ENCODE data around the gene GLI1. TPM values are rescaled to one million over a fixed set of nuclear protein-coding genes. Genes with fewer than 3 reads are reported as not detected.

GLI1 gene
- total RNA-seq, 2 experiments from 2014 or later: 0.40 to 0.73 TPM

GRCh38 chr12:57520053-57520818, 60.7 kb downstream of the GLI1 start, which contains the start of gene DDIT3:
DDIT3 (minus strand) TSS chr12:57520514; CDS start chr12:57517406, 3,108 bp downstream.
- ChIA-PET POLR2A (interaction anchor here (0.5 to 2.4 kb wide), 8 partner anchors 16 to 224 kb away, joined by 3 to 8 read pairs (median 3); partner anchors contain the start of gene DCTN2), CTCF (interaction anchor here (0.6 kb wide), 2 partner anchors 19 to 763 kb away, joined by 3 read pairs; no protein-coding TSS in a partner anchor)
- intact Hi-C loops (cut with DNase I, micrococcal nuclease): loop anchor here (1.0 to 5.0 kb wide), 12 partner anchors 27 to 1591 kb away; partner anchors contain the start of genes MARS1 (in 2 of the 2), CDK4 (in 1 of the 2), DCTN2 (in 1 of the 2) and GLI1 (in 1 of the 2)
- Mint-ChIP-seq H3K4me1 (peaks cover 53% of the 10 kb centered on the region), H3K36me3 (ENCODE audit: low read depth) (peaks cover 58% of the 10 kb centered on the region), H3K27me3 (no peaks in the 10 kb centered on the region), H3K27ac (peak within 1 kb of the TSS; percentile 99), H3K4me3 (peak within 1 kb of the TSS; percentile 96), H3K9me3 (ENCODE audit: low read depth) (no peaks in the 10 kb centered on the region)
- ATAC-seq (peak; percentile 76), DNase-seq (peak; percentile 100)

GRCh38 chr12:57521525-57522010, 62.0 kb downstream of the GLI1 start:
- POLR2A ChIA-PET: interaction anchor here (2.4 kb wide), 1 partner anchor 25 kb away, joined by 8 read pairs; the partner anchor contains the start of gene DCTN2
- H3K27ac Mint-ChIP-seq: peak overlapping the region; percentile 99
- DNase-seq (peak; percentile 42), ATAC-seq (no peak)
- H3K9me3 Mint-ChIP-seq (ENCODE audit: low read depth): no peaks in the 10 kb centered on the region
- H3K4me1 Mint-ChIP-seq: peaks cover 58% of the 10 kb centered on the region
- CTCF ChIA-PET: interaction anchor here (0.6 kb wide), 1 partner anchor 43 kb away, joined by 3 read pairs; no protein-coding TSS in a partner anchor
- H3K27me3 Mint-ChIP-seq: no peaks in the 10 kb centered on the region
- intact Hi-C loops (cut with DNase I, micrococcal nuclease): loop anchor here (1.0 to 5.0 kb wide), 14 partner anchors 26 to 1593 kb away; partner anchors contain the start of genes CDK4 (in 2 of the 2), CTDSP2 (in 1 of the 2), DCTN2 (in 1 of the 2) and OS9 (in 1 of the 2)
- peak overlapping the region; percentile 96 for H3K4me3 Mint-ChIP-seq
- H3K36me3 Mint-ChIP-seq (ENCODE audit: low read depth): peaks cover 46% of the 10 kb centered on the region

Small RNA genes lying within 50 kb of the gene (microRNA-seq; reads per million reads assigned to microRNA genes)
- gene MIR616 (ENCODE audit: borderline replicate concordance) (5.6 reads per million, percentile 18 among the genes with 10 or more reads in this experiment), gene MIR6758 (ENCODE audit: borderline replicate concordance) (1.1 reads per million)

Other genes starting within 250 kb of the GLI1 start
- under 1 TPM; 0.41 to 0.51 TPM for gene NXPH4, start 243.0 kb upstream of the GLI1 start, total RNA-seq
- gene SHMT2, start 230.1 kb upstream of the GLI1 start, total RNA-seq: 100 to 1,000 TPM; 436 to 487 TPM
- 1 to 10 TPM; 2.5 to 2.8 TPM for gene STAC3, start 208.6 kb upstream of the GLI1 start, total RNA-seq
- gene R3HDM2, start 28.7 kb upstream of the GLI1 start, total RNA-seq: 10 to 100 TPM; 45.9 to 52.5 TPM
- not detected for gene INHBC, start 25.0 kb upstream of the GLI1 start, total RNA-seq
- 1 to 10 TPM; 1.2 to 1.5 TPM for gene INHBE, start 4.5 kb upstream of the GLI1 start, total RNA-seq
- 100 to 1,000 TPM in 1 of 2 experiments, 10 to 100 TPM in 1; 77.7 to 101 TPM for gene ARHGAP9, start 20.1 kb downstream of the GLI1 start, total RNA-seq
- 100 to 1,000 TPM; 389 to 583 TPM for gene MARS1, start 28.3 kb downstream of the GLI1 start, total RNA-seq
- 10 to 100 TPM; 31.2 to 32.2 TPM for gene DDIT3, start 60.7 kb downstream of the GLI1 start, total RNA-seq
- gene MBD6, start 63.0 kb downstream of the GLI1 start, total RNA-seq: 10 to 100 TPM; 31.3 to 43.6 TPM
- 10 to 100 TPM; 69.7 to 81.2 TPM for gene DCTN2, start 87.4 kb downstream of the GLI1 start, total RNA-seq
- gene KIF5A, start 90.3 kb downstream of the GLI1 start, total RNA-seq: 1 to 10 TPM; 1.3 to 1.4 TPM
- gene PIP4K2C, start 131.4 kb downstream of the GLI1 start, total RNA-seq: 10 to 100 TPM; 12.1 to 14.9 TPM
- 10 to 100 TPM; 16.7 to 17.0 TPM for gene DTX3, start 145.0 kb downstream of the GLI1 start, total RNA-seq
- 1 to 10 TPM; 2.2 to 2.6 TPM for gene ARHGEF25, start 151.7 kb downstream of the GLI1 start, total RNA-seq
- 1 to 10 TPM; 1.4 to 1.5 TPM for gene B4GALNT1, start 173.4 kb downstream of the GLI1 start, total RNA-seq
- 10 to 100 TPM; 61.7 to 63.2 TPM for gene OS9, start 234.3 kb downstream of the GLI1 start, total RNA-seq